Activated naive CD8-positive, alpha-beta T cell (primary cell): ENCODE results near the gene YEATS4.
A peak's percentile ranks its signal among the peaks of the same experiment; 100 is the strongest.

Experiments
- H3K27ac Mint-ChIP-seq: one replicate; pipeline ENCODE4 v1.8.0; 2021; ENCODE audit warnings: mixed read lengths
- H3K27me3 Mint-ChIP-seq: one replicate; pipeline ENCODE4 v1.8.0; 2021; ENCODE audit warnings: mixed read lengths
- H3K36me3 Mint-ChIP-seq: one replicate; pipeline ENCODE4 v1.8.0; 2021; ENCODE audit warnings: mixed read lengths
- H3K4me1 Mint-ChIP-seq: one replicate; pipeline ENCODE4 v1.8.0; 2021; ENCODE audit warnings: low read depth, mixed read lengths
- H3K4me3 Mint-ChIP-seq: one replicate; pipeline ENCODE4 v1.8.0; 2021; ENCODE audit warnings: mild to moderate bottlenecking, mixed read lengths
- H3K9me3 Mint-ChIP-seq: one replicate; pipeline ENCODE4 v1.8.0; 2021; ENCODE audit warnings: low read depth, mixed read lengths

Gene YEATS4

DNA sequence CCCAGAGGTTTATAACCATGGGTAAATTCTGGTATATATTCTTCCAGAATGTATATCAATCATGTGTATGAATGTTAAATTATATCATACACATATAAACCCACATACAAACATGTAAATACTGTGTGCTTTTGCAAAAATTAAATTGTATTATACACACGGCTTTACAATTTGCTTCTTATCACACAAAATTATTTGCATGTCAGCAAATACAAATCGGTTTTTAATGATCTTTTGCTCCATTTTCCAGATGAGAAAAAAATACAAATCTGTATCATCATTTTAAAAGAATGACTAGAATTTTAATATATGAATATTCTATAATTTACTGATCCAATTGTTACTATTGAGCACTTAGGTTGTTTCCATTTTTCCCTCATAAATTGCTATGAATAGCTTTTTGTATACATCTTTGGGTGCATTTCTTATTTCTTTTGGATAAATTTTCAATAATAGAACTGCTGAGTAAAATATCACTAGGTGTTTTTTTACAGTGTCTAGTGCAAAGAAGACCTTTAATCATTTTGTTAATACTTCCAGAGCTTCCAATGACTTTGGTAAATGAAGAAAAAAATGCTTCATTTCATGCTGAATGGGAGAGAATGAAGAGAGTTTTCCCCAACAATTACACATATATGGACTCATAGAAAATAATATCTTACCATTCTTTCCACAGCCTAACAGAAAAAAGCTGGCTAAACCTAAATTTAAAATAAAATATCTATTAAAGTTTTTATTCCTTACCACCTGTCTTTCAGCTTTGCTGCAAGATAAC lies 7.9 kb upstream of the YEATS4 start:
- H3K4me3 Mint-ChIP-seq: no peak overlapping the region
- peaks cover 5% of the 10 kb centered on the region for H3K4me1 Mint-ChIP-seq
- no peaks in the 10 kb centered on the region for H3K36me3 Mint-ChIP-seq
- H3K27ac Mint-ChIP-seq: no peak overlapping the region
- no peaks in the 10 kb centered on the region for H3K27me3 Mint-ChIP-seq
- H3K9me3 Mint-ChIP-seq: no peaks in the 10 kb centered on the region

DNA sequence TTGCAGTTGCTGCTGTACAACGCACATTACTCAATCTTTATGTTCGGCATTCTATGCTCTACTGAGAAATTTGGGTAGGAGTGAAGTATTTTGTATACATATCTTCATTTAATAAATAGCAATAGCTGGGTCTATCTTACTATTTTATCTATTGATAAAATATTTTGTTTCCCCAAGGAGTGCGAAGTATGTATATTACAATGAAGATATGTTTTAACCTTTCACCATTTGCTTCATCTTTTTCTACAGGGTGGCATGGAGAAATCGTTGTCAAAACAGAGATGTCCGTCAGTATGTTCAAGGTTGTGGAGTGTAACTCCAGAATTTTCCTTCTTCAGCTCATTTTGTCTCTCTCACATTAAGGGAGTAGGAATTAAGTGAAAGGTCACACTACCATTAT lies 6.6 kb upstream of the YEATS4 start:
- H3K4me3 Mint-ChIP-seq: no peak overlapping the region
- H3K9me3 Mint-ChIP-seq: no peaks in the 10 kb centered on the region
- H3K4me1 Mint-ChIP-seq: peaks cover 8% of the 10 kb centered on the region
- H3K27ac Mint-ChIP-seq: no peak overlapping the region
- no peaks in the 10 kb centered on the region for H3K36me3 Mint-ChIP-seq
- H3K27me3 Mint-ChIP-seq: no peaks in the 10 kb centered on the region

DNA sequence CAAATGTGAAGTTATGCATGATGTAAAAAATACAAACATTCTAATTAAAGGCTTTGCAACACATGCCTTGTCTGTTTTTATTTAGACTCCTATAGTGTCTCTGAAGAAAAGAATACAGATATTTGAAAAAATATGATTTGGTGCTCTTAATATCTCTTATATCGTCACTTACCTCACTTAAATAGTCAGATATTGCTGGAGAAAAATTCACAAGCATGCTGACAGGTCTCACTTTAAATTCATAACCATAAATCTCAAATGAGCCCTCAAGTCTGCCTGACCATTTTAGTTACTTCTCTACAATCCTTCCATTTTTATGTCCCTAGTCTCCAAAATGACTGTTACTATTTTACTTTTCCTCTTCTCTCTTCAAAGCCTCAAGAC lies 5.4 kb upstream of the YEATS4 start:
- Mint-ChIP-seq H3K36me3 (no peaks in the 10 kb centered on the region), H3K27me3 (no peaks in the 10 kb centered on the region), H3K4me3 (no peak overlapping the region), H3K4me1 (peaks cover 8% of the 10 kb centered on the region), H3K27ac (no peak overlapping the region), H3K9me3 (no peaks in the 10 kb centered on the region)

DNA sequence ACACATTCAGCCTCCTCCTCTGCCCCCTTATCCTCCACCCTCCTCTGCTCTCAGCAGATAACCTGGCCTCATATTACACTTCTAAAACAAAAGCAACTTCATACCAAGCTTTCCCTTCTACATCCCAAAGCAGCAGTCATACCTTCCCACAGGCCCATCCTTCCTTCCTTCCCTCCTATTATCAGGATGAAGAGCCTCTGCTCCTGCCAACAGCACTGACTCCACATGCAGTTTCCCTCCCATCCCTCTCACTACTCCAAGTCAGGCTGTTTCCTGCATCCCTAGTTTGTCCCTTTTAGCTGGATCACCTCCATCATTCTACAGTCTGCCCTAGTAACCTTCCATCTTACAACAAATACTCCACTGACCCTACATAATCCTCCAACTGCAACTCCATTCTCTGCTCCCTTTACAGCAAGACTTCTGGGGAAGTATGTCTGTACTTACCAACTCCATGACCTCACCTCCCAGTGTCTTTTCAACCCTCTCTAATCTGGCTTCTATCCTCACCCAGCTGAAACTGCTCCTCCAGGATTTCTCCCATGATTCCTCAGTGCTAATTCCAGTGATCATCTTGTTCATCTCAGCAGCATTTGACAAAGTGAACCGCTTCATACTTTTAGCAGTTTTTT lies 4.9 kb upstream of the YEATS4 start:
- no peak overlapping the region for H3K4me3 Mint-ChIP-seq
- no peaks in the 10 kb centered on the region for H3K9me3 Mint-ChIP-seq
- H3K27ac Mint-ChIP-seq: no peak overlapping the region

DNA sequence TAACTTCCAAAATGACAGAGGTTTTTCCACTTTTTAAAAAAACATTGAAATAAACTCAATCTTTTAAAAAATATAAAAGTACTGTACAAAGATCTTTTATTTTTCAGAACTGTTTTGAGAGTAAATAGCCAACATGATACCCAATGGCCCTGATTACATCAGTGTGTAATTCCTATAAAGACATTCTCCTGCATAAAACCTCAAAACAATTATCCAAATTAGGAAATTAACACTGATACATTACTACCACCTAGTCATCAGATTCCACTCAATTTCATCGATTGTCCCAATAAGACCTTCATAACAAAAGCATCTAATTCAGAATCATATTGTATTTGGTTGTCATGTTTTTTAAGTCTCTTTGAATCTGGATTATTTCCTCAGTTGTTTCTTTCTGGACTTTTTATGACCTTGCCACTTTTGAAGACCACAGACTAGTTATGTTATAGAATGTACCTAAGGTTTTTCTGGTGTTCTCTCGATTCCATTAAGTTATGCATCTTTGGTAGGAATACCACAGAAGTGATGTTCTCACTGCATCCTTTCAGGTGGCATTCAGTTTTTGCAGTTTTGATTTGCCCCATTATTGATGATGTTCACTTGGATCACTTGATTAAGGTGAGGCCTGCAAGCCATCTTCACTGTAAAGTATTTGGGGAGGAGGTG lies 4.0 kb upstream of the YEATS4 start:
- no peaks in the 10 kb centered on the region for H3K27me3 Mint-ChIP-seq
- no peaks in the 10 kb centered on the region for H3K9me3 Mint-ChIP-seq
- peaks cover 17% of the 10 kb centered on the region for H3K4me1 Mint-ChIP-seq

More for the DNA sequence above, 4.9 kb upstream of the YEATS4 start:
- H3K4me1 Mint-ChIP-seq: peaks cover 12% of the 10 kb centered on the region
- no peaks in the 10 kb centered on the region for H3K36me3 Mint-ChIP-seq
- no peaks in the 10 kb centered on the region for H3K27me3 Mint-ChIP-seq

DNA sequence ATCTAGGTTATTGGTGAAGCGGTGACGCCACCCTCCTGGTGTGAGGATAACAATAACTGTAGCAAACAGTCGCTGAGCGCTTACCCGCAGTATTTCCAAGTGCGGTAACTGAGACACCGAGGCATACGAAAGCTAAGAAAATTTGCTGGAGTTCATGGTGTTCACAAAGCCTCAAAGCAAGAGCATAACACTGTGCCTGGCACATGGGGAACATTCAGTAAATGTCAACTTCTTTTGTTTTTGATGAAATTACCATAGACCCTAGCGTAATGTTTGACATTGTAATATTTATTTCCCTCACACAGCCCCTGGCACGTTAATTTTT lies 767 bp downstream of the YEATS4 start:
- H3K4me3 Mint-ChIP-seq: peak overlapping the region; percentile 95
- no peaks in the 10 kb centered on the region for H3K27me3 Mint-ChIP-seq
- peak overlapping the region; percentile 94 for H3K27ac Mint-ChIP-seq
- H3K36me3 Mint-ChIP-seq: peaks cover 4% of the 10 kb centered on the region
- peaks cover 30% of the 10 kb centered on the region for H3K4me1 Mint-ChIP-seq
- H3K9me3 Mint-ChIP-seq: no peaks in the 10 kb centered on the region

More for the DNA sequence above, 4.0 kb upstream of the YEATS4 start:
- H3K4me3 Mint-ChIP-seq: no peak overlapping the region
- no peak overlapping the region for H3K27ac Mint-ChIP-seq
- H3K36me3 Mint-ChIP-seq: no peaks in the 10 kb centered on the region

DNA sequence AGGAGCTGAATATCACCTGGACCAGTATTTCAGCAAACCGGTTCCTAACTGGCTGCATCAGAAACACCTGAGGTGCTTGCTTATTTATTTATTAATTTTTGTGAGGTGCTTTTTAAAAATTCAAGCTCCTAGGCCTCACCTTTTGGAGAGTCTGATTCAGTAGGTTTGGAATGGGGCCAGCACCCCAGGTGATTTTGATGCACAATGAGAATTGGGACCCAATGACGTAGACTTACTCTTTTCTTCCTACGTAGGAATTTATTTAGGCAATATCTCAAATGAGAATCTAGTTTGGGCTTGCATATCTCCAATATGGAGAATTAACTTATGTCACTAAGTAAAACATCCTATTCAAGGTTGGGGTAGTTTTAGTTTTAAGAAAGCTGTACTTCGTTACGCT lies 7.3 kb downstream of the YEATS4 start:
- H3K36me3 Mint-ChIP-seq: peaks cover 12% of the 10 kb centered on the region

DNA sequence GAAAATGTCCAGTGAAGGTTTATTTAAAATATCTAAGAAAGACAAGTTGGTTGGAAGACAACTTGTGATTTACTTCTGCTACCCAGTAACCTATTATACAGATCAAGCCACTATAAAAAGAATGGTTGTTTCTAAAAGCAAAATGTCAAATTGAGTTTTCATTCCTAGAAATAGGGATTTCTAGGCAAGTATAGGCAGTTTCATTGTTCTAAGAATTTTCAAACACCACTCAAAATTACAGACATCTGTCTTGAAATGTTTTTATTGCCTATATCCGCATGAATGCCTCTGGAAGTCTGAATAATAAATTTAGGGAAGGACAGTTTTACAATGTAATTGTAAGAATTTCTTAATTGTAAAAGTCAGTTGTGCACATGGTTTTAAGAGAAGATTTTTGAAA lies 8.6 kb downstream of the YEATS4 start:
- no peak overlapping the region for H3K4me3 Mint-ChIP-seq
- H3K27ac Mint-ChIP-seq: no peak overlapping the region
- no peaks in the 10 kb centered on the region for H3K27me3 Mint-ChIP-seq
- no peaks in the 10 kb centered on the region for H3K9me3 Mint-ChIP-seq
- peaks cover 19% of the 10 kb centered on the region for H3K36me3 Mint-ChIP-seq
- H3K4me1 Mint-ChIP-seq: peaks cover 16% of the 10 kb centered on the region

More for the DNA sequence above, 7.3 kb downstream of the YEATS4 start:
- Mint-ChIP-seq H3K27ac (no peak overlapping the region), H3K27me3 (no peaks in the 10 kb centered on the region), H3K4me3 (no peak overlapping the region), H3K9me3 (no peaks in the 10 kb centered on the region), H3K4me1 (peaks cover 19% of the 10 kb centered on the region)

DNA sequence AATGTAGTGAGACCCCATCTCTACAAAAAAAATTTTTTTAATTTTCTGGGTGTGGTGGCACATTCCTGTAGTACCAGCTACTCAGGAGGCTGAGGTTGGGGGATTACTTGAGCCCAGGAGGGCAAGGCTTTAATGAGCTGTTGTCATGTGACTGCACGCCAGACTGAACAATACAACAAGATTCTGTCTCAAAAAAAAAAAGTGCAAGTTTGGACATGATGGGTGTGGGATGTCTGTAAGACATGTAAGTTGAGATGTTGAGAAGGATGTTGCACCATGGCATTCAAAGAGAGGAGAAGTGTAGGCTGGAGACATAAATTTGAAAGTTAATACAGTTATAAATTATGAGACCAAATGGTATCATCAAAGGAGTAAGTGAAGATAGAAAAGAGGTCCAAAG lies 23.5 kb downstream of the YEATS4 start:
- Mint-ChIP-seq H3K4me3 (no peak overlapping the region), H3K4me1 (no peaks in the 10 kb centered on the region), H3K9me3 (no peaks in the 10 kb centered on the region), H3K36me3 (peaks cover 16% of the 10 kb centered on the region), H3K27ac (no peak overlapping the region), H3K27me3 (no peaks in the 10 kb centered on the region)

DNA sequence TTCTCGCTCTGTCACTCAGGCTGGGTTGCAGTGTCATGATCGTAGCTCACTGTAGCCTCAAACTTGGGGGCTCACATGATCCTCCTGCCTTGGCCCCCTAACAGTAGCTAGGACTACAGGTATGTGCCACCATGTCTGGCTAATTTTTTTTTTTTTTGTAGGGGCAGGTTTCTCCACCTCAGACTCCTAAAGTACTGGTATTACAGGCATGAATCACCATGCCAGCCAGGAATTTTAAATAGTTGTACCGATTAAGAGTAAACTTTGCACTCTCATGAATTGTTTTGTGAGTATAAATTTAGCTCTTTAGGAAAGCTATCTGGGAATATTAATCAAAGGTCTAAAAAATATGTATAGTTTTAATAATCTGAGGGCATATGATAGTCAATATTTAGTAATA lies 25.5 kb downstream of the YEATS4 start:
- Mint-ChIP-seq H3K36me3 (peaks cover 8% of the 10 kb centered on the region), H3K4me3 (no peak overlapping the region), H3K27ac (no peak overlapping the region), H3K4me1 (no peaks in the 10 kb centered on the region), H3K9me3 (no peaks in the 10 kb centered on the region), H3K27me3 (no peaks in the 10 kb centered on the region)

DNA sequence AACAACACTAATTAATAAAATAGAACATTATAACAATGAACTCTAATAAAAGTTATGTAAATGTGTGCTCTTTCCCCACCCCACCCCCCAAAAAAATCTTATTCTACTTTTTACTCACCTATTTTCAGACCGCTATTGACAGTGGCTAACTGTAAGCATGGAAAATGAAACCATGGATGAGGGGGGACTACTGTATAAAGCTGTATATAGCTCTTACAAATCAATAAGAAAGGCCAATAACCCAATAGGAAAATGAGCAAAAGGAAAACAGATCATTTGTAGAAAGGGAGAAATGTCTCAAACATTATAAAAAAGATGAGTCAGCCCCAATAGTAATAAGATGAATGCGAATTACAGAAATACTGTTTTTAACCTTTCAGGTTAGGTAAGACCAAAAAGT lies 27.4 kb downstream of the YEATS4 start:
- Mint-ChIP-seq H3K4me3 (no peak overlapping the region), H3K36me3 (peaks cover 7% of the 10 kb centered on the region), H3K27me3 (no peaks in the 10 kb centered on the region), H3K27ac (no peak overlapping the region), H3K4me1 (peaks cover 1% of the 10 kb centered on the region), H3K9me3 (no peaks in the 10 kb centered on the region)

DNA sequence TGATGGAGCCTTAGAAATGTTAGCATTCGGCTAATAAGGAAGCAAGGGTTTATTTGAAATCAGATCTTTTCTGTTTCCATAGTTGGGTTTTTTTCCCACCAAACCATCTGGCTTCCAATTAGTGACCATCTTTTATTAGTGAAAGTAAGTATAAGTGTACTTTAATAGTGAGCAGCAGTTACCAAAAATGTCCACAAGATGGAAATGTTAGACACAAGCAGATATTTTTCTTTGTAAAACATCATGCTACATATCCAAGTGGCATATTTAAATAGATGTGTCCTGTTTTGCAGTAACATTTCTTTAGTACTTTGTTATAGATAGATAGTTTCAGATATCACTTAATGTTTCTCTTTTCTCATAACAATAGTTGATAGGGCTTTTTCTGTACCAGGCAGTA lies 28.8 kb downstream of the YEATS4 start:
- H3K4me3 Mint-ChIP-seq: no peak overlapping the region
- H3K27me3 Mint-ChIP-seq: no peaks in the 10 kb centered on the region
- H3K27ac Mint-ChIP-seq: no peak overlapping the region
- H3K36me3 Mint-ChIP-seq: peaks cover 11% of the 10 kb centered on the region
- peaks cover 7% of the 10 kb centered on the region for H3K4me1 Mint-ChIP-seq
- no peaks in the 10 kb centered on the region for H3K9me3 Mint-ChIP-seq

DNA sequence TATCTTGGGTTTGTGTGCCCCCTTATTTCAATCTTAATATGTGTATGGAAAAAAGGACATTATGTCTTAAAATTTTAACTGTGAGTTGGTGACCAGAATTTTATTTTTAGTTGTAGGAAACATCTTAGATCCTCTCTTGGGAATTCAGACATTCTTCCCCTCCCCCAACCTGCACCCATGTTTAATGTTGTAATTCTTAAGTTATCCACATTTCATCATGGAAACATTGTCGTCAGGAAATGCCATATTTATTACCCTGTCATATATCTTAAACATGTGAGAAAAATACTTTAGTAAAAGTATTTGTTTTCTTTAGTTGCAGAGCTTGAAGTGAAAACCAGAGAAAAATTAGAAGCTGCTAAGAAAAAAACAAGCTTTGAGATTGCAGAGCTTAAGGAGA lies 30.3 kb downstream of the YEATS4 start:
- peaks cover 7% of the 10 kb centered on the region for H3K4me1 Mint-ChIP-seq
- no peak overlapping the region for H3K27ac Mint-ChIP-seq
- no peaks in the 10 kb centered on the region for H3K9me3 Mint-ChIP-seq
- H3K36me3 Mint-ChIP-seq: peaks cover 13% of the 10 kb centered on the region
- no peak overlapping the region for H3K4me3 Mint-ChIP-seq
- H3K27me3 Mint-ChIP-seq: no peaks in the 10 kb centered on the region

DNA sequence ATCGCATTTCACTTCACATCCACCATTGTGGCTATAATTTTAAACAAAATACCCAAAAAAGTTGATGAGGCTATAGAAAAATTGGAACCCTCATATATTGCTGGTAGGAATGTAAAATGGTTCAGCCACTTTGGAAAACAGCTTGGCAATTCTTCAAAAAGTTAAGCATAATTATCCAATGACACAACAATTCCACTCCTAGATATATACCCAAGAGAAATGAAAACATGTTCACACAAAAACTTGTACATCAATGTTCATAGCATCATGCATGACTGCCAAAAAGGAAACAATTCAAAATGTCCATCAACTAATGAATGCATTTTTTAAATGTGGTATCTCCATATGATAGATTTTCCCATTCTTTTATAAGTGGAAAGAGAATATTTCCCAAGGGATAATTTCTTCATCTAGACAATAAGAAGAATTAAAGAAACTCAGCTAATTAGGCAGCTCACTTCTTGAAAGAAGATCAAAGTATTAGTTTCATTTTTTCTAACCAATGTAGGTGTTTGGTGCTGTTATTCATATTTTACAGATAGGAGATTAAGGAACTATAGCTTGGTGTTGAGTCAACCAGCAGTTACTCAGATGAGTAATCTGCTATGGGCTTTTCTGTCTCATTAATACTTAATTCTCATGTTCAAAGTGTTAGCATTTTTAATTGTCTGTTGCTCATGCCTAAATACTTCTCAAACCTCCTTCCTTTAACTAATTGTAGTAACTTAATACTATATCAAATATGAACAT lies 32.8 kb downstream of the YEATS4 start:
- peaks cover 26% of the 10 kb centered on the region for H3K36me3 Mint-ChIP-seq
- H3K9me3 Mint-ChIP-seq: no peaks in the 10 kb centered on the region
- no peak overlapping the region for H3K27ac Mint-ChIP-seq
- no peaks in the 10 kb centered on the region for H3K27me3 Mint-ChIP-seq
- H3K4me3 Mint-ChIP-seq: no peak overlapping the region
- peaks cover 7% of the 10 kb centered on the region for H3K4me1 Mint-ChIP-seq

DNA sequence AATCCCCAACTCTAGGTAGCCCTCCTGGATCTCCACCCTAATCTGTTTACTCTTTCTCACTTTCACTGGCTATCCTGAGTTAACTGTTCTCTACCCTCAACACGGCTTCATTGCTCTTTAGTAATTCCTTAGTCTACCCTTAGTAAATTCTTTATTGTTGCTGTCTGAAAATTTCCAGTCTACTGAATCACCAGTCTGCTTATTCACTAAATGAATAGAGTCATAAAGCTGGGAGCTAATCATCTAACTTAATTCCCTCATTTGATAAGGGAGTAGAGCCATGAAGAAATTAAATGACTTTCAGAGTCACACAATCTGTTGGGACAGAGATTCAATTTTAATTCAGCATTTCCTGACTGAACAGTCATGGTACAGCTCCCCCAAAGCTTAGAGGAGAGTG lies 36.5 kb downstream of the YEATS4 start:
- Mint-ChIP-seq H3K4me3 (no peak overlapping the region), H3K4me1 (peaks cover 7% of the 10 kb centered on the region), H3K36me3 (peaks cover 27% of the 10 kb centered on the region), H3K9me3 (no peaks in the 10 kb centered on the region), H3K27ac (no peak overlapping the region), H3K27me3 (no peaks in the 10 kb centered on the region)
